Measurements from ENCODE around the gene TEX29. TPM values are rescaled to one million over a fixed set of nuclear protein-coding genes. Genes with fewer than 3 reads are reported as not detected.

Gene TEX29
- total and polyA plus RNA-seq, 5 donors from 2014 or later, result not detected

DNA sequence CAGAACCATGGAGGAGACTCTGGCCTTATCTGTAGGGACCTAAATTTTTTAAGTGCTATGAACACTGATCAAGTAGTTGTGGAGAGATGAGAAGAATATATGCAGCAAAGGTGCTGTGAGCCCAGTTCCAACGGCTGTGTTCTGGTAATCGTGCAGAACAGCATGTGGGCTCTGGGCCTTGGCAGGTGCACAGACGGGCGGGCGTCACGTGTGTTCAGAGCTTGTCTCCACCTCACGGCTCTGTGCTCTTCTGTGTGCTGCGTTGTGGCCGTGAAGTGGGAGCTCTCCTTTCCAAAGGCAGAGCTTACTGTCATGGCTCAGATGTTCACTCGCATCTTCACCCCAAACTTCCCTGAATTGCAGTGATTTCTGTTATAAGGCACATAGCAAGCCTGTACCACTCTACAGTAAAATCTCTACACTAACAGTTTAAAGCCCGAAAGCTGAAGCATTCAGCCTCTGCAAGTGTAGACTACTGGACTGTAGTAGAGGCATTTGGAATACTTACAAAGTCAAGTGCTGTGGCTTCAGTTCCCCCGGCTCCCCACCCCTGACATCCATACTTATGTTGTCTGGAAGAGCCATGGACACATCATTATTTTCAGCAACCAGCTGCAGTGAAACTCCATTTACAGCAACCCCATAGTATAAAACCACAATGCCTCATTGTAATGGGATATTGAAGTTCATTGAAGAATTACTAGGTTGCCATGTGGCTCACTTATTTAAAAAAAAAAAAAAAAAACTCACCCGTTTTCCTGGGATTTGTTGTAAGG, 27.5 kb upstream of the TEX29 start:
- no peak overlapping the region for H3K27ac Mint-ChIP-seq
- Histone ChIP-seq H3K27ac (ENCODE audit: insufficient read depth, low read length, poor library complexity, severe bottlenecking) (no peak overlapping the region), H3K27me3 (ENCODE audit: control insufficient read depth, insufficient read depth, low read length) (no peaks in the 10 kb centered on the region), H3K36me3 (ENCODE audit: control insufficient read depth, insufficient read depth, low read length) (peaks cover 60% of the 10 kb centered on the region), H3K4me1 (ENCODE audit: control insufficient read depth, insufficient read depth, low read length, poor library complexity, severe bottlenecking) (peaks cover 12% of the 10 kb centered on the region), H3K9me3 (ENCODE audit: control insufficient read depth in 2 of 2, low read length in 2 of 2) (no peaks in the 10 kb centered on the region), H3K4me3 (ENCODE audit: low read depth, low read length) (no peak overlapping the region)
- no peaks in the 10 kb centered on the region for H3K9me3 Mint-ChIP-seq
- peaks cover 57% of the 10 kb centered on the region for H3K36me3 Mint-ChIP-seq
- ATAC-seq (ENCODE audit: low read depth in 2 of 2) (no peak), DNase-seq (no peak)
- H3K4me1 Mint-ChIP-seq, result peaks cover 18 to 34% (median 27%) of the 10 kb centered on the region in 4 donors
- no peak overlapping the region for H3K4me3 Mint-ChIP-seq
- H3K27me3 Mint-ChIP-seq, result no peaks in the 10 kb centered on the region

DNA sequence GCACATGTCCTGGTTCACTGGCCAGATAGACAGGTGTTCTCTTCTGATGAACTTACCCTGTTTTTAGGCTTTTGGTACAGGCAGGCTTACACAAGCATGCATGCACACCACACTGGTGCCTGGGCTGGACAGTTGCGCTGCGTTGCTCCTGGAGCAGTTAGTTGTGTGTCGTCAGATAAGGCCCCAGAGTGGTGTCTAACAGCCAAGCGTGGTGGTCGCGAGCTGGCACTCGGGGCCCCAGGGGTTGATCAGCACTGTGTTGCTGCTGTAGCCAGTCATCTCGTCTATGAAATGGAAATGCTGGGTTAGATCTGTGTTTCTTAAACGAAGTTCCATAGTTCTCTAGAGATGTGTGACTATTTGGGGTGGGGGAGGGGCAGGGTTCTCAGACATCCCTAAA, 24.6 kb upstream of the TEX29 start:
- H3K9me3 ChIP-seq (ENCODE audit: control insufficient read depth in 2 of 2, low read length in 2 of 2), result no peaks in the 10 kb centered on the region
- ATAC-seq (ENCODE audit: low read depth in 2 of 2) (no peak), DNase-seq (no peak)
- H3K4me3 ChIP-seq (ENCODE audit: low read depth, low read length), result no peak overlapping the region
- peaks cover 46% of the 10 kb centered on the region for H3K36me3 ChIP-seq (ENCODE audit: control insufficient read depth, insufficient read depth, low read length)
- no peaks in the 10 kb centered on the region for H3K27me3 ChIP-seq (ENCODE audit: control insufficient read depth, insufficient read depth, low read length)
- H3K4me3 Mint-ChIP-seq, result peak overlapping the region in 1 of 4 donors; percentile 67
- H3K9me3 Mint-ChIP-seq, result no peaks in the 10 kb centered on the region
- H3K36me3 Mint-ChIP-seq, result peaks cover 53% of the 10 kb centered on the region
- no peak overlapping the region for H3K27ac Mint-ChIP-seq
- H3K4me1 Mint-ChIP-seq, result peaks cover 18 to 36% (median 27%) of the 10 kb centered on the region in 4 donors
- no peak overlapping the region for H3K27ac ChIP-seq (ENCODE audit: insufficient read depth, low read length, poor library complexity, severe bottlenecking)
- no peaks in the 10 kb centered on the region for H3K27me3 Mint-ChIP-seq
- peaks cover 12% of the 10 kb centered on the region for H3K4me1 ChIP-seq (ENCODE audit: control insufficient read depth, insufficient read depth, low read length, poor library complexity, severe bottlenecking)

DNA sequence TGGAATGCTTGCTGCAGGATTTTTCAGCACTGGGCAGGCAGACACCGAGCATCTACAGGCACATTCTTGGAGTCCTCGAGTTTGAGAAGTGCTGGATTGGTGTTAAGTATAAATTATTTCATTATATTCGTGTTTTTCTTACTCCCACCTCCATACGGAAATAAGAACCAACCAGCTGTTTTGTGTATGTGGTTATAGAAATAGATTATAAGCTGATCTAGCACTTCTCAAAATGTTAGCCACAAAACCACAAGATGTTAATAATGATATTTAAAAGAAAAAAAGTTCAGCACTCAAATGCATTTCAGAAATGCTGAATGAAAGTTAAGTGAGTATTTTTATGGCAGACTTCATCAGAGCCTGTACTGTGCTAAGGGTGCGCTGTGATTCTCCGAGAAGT, 24.0 kb upstream of the TEX29 start:
- H3K36me3 ChIP-seq (ENCODE audit: control insufficient read depth, insufficient read depth, low read length), result peaks cover 45% of the 10 kb centered on the region
- H3K4me3 ChIP-seq (ENCODE audit: low read depth, low read length), result peak overlapping the region; percentile 61
- no peak overlapping the region for H3K27ac ChIP-seq (ENCODE audit: insufficient read depth, low read length, poor library complexity, severe bottlenecking)
- peaks cover 12% of the 10 kb centered on the region for H3K4me1 ChIP-seq (ENCODE audit: control insufficient read depth, insufficient read depth, low read length, poor library complexity, severe bottlenecking)
- Mint-ChIP-seq H3K27me3 (no peaks in the 10 kb centered on the region), H3K27ac (no peak overlapping the region), H3K9me3 (no peaks in the 10 kb centered on the region), H3K36me3 (peaks cover 54% of the 10 kb centered on the region), H3K4me3 (peak overlapping the region in 1 of 4 donors; percentile 78), H3K4me1 (peaks cover 18 to 36% (median 27%) of the 10 kb centered on the region in 4 donors)
- H3K9me3 ChIP-seq (ENCODE audit: control insufficient read depth in 2 of 2, low read length in 2 of 2), result no peaks in the 10 kb centered on the region
- H3K27me3 ChIP-seq (ENCODE audit: control insufficient read depth, insufficient read depth, low read length), result no peaks in the 10 kb centered on the region
- ATAC-seq (ENCODE audit: low read depth in 2 of 2) (peak in 1 of 2 donors; percentile 53), DNase-seq (peak in 2 of 3 donors; percentile 43 to 53)

DNA sequence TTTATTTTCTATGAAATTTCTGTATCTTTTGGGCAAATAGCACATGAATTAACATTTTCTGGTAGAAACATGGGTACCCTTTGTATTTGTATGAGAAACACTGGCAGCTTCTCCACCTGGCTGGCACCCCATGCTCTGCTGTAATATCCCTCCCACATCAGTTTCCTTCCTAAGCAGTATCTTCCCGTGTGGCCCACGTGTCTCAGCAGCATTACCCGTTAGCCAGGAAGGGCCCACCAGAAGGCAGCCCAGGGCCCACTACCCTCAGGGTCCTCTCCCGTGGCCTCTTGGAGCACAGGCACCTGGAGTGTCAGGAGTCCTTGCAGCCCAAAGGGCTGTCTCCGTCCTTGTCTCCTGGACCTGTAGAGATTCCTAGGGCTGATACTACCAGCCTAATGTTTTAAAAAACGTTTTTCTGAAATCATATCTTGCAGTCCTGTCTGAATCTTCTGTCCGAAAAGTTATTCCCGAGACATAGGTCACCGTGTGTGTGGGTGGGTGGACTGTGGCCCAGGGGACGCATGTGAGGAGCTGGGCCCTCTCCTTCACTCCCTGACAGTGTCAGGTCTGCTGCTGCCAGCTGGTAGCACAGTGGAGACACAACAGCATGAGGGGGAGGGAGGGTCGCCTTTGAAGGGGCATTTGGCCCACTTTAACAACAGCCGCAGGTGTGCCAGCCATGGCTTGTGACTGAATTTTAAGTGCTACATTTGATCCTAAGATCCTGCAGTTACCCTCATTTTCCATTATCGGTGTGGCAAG, 22.0 kb upstream of the TEX29 start:
- Mint-ChIP-seq H3K36me3 (peaks cover 56% of the 10 kb centered on the region), H3K4me1 (peaks cover 18 to 36% (median 27%) of the 10 kb centered on the region in 4 donors), H3K27ac (peak overlapping the region in 1 of 3 donors; percentile 29), H3K27me3 (no peaks in the 10 kb centered on the region), H3K9me3 (no peaks in the 10 kb centered on the region), H3K4me3 (no peak overlapping the region)
- Histone ChIP-seq H3K9me3 (ENCODE audit: control insufficient read depth in 2 of 2, low read length in 2 of 2) (no peaks in the 10 kb centered on the region), H3K36me3 (ENCODE audit: control insufficient read depth, insufficient read depth, low read length) (peaks cover 47% of the 10 kb centered on the region), H3K27me3 (ENCODE audit: control insufficient read depth, insufficient read depth, low read length) (no peaks in the 10 kb centered on the region), H3K4me3 (ENCODE audit: low read depth, low read length) (no peak overlapping the region), H3K27ac (ENCODE audit: insufficient read depth, low read length, poor library complexity, severe bottlenecking) (no peak overlapping the region), H3K4me1 (ENCODE audit: control insufficient read depth, insufficient read depth, low read length, poor library complexity, severe bottlenecking) (peaks cover 12% of the 10 kb centered on the region)
- DNase-seq, result no peak
- ATAC-seq (ENCODE audit: low read depth in 2 of 2), result no peak

DNA sequence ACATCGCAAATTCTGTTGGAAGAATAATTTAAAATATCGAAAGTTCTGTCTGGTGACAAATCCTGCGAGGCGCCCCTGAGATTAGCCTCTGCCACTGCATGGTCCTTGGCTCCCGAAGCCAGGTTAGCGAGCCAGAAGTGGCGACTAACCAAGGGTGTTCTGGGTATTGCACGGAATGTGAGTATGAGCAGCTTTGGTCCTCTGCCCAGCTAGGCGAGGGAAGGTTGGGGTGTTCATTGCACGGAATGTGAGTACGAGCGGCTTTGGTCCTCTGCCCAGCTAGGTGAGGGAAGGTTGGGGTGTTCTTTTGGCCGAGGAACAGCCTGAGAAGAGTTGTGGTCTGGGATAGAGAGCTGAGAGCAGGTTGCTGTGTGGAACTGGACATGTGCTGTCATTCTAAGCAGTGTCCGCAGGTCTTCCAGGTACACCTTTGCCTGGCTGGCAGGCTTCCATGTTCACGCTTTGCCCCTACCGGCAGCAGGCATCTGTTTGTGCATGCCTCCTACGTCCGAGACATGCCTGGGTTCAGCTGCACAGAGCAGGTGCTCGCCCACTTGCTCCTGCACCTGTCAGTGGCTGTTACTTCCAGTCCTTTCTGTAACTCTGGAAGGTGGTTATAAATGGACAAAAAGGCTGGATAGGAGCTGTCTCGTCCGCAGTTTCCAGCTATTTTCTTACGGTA, 18.3 kb upstream of the TEX29 start:
- no peak overlapping the region for H3K27ac ChIP-seq (ENCODE audit: insufficient read depth, low read length, poor library complexity, severe bottlenecking)
- peaks cover 64% of the 10 kb centered on the region for H3K36me3 Mint-ChIP-seq
- H3K4me1 ChIP-seq (ENCODE audit: control insufficient read depth, insufficient read depth, low read length, poor library complexity, severe bottlenecking), result no peaks in the 10 kb centered on the region
- H3K4me3 ChIP-seq (ENCODE audit: low read depth, low read length), result no peak overlapping the region
- H3K4me3 Mint-ChIP-seq, result no peak overlapping the region
- no peaks in the 10 kb centered on the region for H3K27me3 Mint-ChIP-seq
- no peaks in the 10 kb centered on the region for H3K9me3 ChIP-seq (ENCODE audit: control insufficient read depth in 2 of 2, low read length in 2 of 2)
- no peak overlapping the region for H3K27ac Mint-ChIP-seq
- H3K36me3 ChIP-seq (ENCODE audit: control insufficient read depth, insufficient read depth, low read length), result peaks cover 76% of the 10 kb centered on the region
- no peak for ATAC-seq (ENCODE audit: low read depth in 2 of 2)
- peaks cover 0 to 9% (median 4%) of the 10 kb centered on the region in 4 donors for H3K4me1 Mint-ChIP-seq
- no peak for DNase-seq
- H3K9me3 Mint-ChIP-seq, result peaks cover 0 to 2% (median 0%) of the 10 kb centered on the region in 7 donors
- H3K27me3 ChIP-seq (ENCODE audit: control insufficient read depth, insufficient read depth, low read length), result no peaks in the 10 kb centered on the region

DNA sequence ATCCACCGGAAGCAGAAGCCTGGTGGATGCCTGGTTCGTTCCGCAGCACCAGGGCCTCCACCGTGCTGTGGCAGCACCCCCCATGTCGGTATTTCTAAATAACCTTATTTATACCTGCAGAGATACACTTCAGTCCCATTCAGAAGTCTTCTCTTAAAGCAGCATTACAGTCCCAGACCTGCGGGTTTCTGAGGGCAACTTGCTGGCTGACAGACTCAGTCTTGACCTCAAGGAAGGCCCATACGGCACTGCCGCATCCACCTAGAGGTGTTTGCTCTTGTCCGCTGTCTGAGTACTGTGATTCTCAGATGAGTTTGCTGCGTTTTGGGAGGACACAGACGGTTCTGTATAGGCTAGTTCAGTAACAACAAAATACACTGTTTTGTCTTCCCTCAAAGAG, 16.9 kb upstream of the TEX29 start:
- Mint-ChIP-seq H3K9me3 (peaks cover 0 to 2% (median 0%) of the 10 kb centered on the region in 7 donors), H3K4me3 (no peak overlapping the region), H3K27me3 (no peaks in the 10 kb centered on the region), H3K36me3 (peaks cover 59% of the 10 kb centered on the region), H3K27ac (no peak overlapping the region), H3K4me1 (no peaks in the 10 kb centered on the region)
- Histone ChIP-seq H3K9me3 (ENCODE audit: control insufficient read depth in 2 of 2, low read length in 2 of 2) (no peaks in the 10 kb centered on the region), H3K4me1 (ENCODE audit: control insufficient read depth, insufficient read depth, low read length, poor library complexity, severe bottlenecking) (no peaks in the 10 kb centered on the region), H3K27ac (ENCODE audit: insufficient read depth, low read length, poor library complexity, severe bottlenecking) (no peak overlapping the region), H3K27me3 (ENCODE audit: control insufficient read depth, insufficient read depth, low read length) (no peaks in the 10 kb centered on the region), H3K4me3 (ENCODE audit: low read depth, low read length) (no peak overlapping the region), H3K36me3 (ENCODE audit: control insufficient read depth, insufficient read depth, low read length) (peaks cover 74% of the 10 kb centered on the region)
- no peak for ATAC-seq (ENCODE audit: low read depth in 2 of 2)
- no peak for DNase-seq

DNA sequence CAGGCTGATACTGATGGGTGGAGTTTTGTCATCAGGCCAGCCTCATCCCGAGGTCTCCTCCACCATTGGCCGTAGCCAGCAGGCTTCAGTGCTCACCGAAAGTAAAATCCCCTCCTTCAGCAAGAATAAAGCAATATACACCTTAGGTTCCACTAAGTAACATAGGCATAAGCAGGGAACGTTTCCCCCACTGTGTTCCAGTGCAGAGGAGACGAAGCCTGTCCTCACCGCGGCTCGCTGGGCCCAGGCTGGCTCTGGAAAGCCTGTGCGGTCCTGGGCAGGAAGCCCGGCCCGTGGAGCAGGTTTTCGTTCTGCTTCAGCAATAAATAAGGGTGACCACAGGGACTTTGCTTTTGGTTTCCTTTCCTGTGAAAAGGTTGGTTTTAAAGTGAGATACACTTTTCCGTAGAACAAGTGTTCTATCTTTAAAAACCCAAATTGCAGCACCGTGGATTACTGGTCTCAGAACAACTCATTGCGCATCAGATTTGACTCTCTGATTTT, 16.3 kb upstream of the TEX29 start:
- Mint-ChIP-seq H3K27ac (no peak overlapping the region), H3K9me3 (peaks cover 0 to 2% (median 0%) of the 10 kb centered on the region in 7 donors), H3K36me3 (peaks cover 58% of the 10 kb centered on the region), H3K4me1 (no peaks in the 10 kb centered on the region), H3K4me3 (no peak overlapping the region), H3K27me3 (no peaks in the 10 kb centered on the region)
- H3K9me3 ChIP-seq (ENCODE audit: control insufficient read depth in 2 of 2, low read length in 2 of 2), result no peaks in the 10 kb centered on the region
- H3K36me3 ChIP-seq (ENCODE audit: control insufficient read depth, insufficient read depth, low read length), result peaks cover 73% of the 10 kb centered on the region
- no peak overlapping the region for H3K4me3 ChIP-seq (ENCODE audit: low read depth, low read length)
- DNase-seq, result no peak
- no peaks in the 10 kb centered on the region for H3K4me1 ChIP-seq (ENCODE audit: control insufficient read depth, insufficient read depth, low read length, poor library complexity, severe bottlenecking)
- no peaks in the 10 kb centered on the region for H3K27me3 ChIP-seq (ENCODE audit: control insufficient read depth, insufficient read depth, low read length)
- H3K27ac ChIP-seq (ENCODE audit: insufficient read depth, low read length, poor library complexity, severe bottlenecking), result no peak overlapping the region
- no peak for ATAC-seq (ENCODE audit: low read depth in 2 of 2)

Measured in CD4-positive, CD25-positive, alpha-beta regulatory T cell (primary cell).